GM18498 (cell line): Measurements from ENCODE around the gene PROM1.
A peak's percentile ranks its signal among the peaks of the same experiment; 100 is the strongest.

Source experiments
- ATAC-seq: cut with Tn5 transposase; IDR thresholded peaks from one replicate; pipeline ENCODE4 v1.9.1; 2021; ENCODE audit warnings: mild to moderate bottlenecking, moderate library complexity; ENCODE audit not compliant: unreplicated experiment

The PROM1 gene

DNA sequence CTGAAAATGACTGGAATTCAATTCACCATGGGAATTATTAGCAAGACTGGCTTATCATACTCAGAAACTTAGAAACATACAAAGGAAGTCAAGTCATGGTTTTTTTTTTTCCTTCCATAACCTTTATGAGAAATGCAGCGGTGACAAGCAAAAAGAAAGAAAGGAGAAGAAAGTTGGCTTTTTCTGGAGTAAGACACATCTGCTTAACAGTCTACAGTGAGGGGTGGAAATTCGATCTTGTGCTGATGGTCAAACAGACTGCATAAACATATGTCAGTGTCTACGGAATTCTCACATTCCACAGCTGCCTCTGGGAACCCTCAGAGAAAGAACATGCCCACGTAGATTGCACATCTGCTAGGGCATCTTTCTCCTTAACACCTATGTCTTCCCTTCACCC is 54.6 kb downstream of the PROM1 start:
- ATAC-seq = no peak

DNA sequence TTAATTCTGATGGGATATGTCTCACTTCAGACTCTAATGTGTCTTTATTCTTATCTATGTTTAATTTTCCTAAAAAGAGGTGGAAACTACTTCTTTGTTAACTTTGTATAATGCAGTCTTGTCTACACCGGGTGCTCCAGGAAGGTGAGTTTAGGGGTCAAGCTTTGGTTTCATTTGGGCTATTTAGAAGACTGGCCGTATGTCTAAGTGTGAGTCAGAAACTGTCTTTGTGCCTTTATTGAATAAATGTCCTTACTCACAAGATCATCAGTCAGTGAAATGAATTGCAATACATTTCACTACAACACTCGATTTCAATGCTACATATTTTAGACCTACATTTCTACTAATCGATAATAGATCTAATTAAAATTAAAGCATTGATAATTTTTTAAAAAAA is 56.2 kb downstream of the PROM1 start:
- no peak for ATAC-seq

DNA sequence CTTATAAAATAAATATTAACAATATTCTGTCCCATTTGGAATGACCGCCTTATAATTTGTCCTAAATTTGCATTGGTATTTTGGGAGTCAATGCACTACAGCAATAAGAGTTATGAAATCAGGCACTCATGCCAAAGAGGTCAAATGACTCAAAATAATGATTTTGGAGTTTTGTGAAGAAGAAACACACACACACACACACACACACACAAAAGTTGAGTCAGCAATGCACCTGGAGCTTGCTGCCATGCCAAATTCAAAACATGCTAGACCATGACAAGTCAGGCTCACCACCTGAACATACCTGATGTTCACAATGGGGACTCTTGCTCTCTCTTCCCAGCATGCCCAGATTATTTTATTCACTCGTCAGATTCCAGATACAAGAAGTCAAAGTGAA is 56.7 kb downstream of the PROM1 start:
- ATAC-seq = no peak

GRCh38 chr4:16026160-16026761 is 57.6 kb downstream of the PROM1 start:
- no peak for ATAC-seq

- ATAC-seq = no peak
These were observed 58.6 kb downstream of the PROM1 start for GRCh38 chr4:16025268-16025667.

DNA sequence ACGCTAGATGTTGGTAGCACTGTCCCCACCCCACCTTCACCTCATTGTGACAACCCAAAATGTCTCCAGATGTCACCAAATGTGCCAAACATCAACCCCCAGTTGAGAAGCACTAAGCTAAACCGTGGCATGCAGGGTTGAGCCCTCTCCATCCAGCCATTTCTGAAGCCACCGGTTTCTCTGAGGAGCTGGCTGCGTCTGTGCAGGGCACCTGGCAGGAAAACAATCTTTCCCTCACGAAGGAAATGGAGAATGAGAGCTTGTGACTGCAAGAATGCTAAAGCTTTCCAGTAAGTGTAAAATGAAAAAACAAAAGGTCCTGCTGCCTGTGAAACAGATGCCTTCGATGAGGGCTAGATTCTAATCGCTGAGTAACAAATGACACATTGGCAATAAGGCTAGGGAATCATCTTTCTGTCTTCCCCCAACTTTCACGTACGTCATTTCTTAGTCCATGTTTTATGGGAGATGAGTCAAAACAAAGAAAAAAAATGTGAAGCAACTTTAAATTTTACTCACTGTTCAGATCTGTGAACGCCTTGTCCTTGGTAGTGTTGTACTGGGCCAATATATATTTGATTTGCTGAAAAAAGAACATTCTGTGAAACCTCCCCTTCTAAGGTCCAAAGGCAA is 59.9 kb downstream of the PROM1 start:
- no peak for ATAC-seq

DNA sequence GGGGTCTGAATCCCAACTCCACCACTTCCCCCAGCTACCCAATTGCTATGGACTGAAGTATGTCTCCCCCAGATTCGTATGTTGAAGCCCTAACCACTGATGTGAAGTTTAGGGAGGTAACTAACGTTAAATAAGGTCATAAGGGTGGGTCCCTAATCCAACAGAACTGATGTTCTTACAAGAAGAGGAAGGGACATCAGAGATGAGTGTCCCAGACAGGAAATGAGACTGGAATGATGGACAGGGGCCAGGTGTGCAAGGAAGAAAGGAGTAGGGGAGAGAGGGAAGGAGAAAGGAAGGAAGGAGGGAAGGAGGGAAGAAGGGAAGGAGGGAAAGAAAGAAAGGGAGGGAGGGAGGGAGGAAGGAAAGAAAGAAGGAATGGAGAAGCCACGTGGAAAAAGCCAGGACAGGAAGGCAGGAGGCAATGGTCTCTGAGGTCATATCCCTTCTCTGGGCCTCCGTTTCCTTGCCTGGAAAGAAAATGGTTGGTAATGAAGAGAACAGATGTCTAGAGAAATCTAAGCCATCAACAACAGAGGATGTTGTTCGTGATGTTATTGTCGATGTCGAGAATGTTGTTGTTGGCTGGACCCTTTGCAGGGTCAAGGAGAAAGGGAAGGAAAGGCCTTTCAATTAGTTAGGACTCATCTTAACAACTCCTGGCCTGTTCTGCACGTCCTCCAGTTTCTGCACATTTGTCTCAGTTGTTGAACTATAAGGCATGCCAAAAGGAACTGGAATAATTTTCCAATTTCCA is 61.8 kb downstream of the PROM1 start:
- ATAC-seq = no peak

DNA sequence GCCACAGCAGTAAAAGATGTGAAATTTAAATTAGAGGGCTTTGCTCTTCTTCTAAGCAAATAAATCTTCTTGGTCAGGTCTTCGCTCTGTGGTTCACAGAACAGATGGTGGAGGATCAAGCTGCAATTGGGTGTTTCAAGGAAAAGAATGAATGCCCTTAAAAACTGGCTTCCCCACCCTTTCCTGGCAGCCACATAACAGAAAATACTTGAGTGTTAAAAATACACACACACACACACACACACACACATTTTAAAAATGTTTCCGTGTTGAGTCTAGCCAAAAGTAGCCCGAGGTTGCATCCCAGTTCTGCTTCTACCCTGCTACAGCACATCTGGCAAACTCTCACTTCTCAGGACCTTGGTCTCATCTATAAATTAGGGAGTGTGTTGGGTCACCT is 64.2 kb downstream of the PROM1 start:
- no peak for ATAC-seq

DNA sequence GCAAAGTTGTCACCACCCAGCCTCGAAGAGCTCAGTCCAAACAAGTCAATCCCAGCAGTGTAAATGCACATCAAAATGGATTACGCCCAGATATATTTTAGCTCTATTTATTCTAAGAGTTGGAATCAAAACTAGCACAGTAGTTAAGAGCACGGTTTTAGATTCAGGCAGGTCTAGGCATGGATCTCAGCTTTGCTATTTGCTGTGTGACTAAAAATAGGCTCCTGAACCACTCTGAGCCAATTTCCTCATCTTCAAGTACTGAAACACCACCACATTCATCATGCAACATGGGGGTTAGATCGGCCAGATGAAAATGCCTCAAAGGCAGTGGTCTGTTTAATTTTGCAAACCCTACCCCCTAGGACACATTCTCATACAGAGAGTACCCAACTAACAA is 65.0 kb downstream of the PROM1 start:
- no peak for ATAC-seq

DNA sequence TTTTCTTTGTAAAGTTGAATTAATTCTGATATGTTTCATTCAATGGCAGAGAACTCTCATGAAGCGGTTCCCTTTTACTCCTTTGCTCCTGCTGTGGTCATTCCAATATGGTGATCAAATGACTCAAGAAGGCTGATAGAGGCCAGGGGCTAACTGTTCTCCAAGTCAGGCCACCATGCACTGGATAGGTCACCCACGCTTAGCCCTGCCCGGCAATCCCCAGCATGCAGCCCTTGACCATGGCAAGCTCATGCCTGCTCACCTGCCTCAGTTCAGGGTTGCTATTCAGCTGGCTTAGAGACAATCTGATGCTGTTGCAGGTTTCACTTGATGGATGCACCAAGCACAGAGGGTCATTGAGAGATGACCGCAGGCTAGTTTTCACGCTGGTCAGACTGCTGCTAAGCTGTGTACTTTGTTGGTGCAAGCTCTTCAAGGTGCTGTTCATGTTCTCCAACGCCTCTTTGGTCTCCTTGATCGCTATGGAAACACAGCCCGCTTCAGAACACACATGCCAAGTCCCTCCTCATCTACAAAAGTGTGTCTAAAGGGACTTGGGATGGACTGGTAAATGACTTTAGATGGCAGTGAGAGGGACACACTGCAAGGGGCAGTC is 65.7 kb downstream of the PROM1 start:
- ATAC-seq = no peak

GRCh38 chr4:16016536-16016935 is 67.3 kb downstream of the PROM1 start:
- no peak for ATAC-seq

DNA sequence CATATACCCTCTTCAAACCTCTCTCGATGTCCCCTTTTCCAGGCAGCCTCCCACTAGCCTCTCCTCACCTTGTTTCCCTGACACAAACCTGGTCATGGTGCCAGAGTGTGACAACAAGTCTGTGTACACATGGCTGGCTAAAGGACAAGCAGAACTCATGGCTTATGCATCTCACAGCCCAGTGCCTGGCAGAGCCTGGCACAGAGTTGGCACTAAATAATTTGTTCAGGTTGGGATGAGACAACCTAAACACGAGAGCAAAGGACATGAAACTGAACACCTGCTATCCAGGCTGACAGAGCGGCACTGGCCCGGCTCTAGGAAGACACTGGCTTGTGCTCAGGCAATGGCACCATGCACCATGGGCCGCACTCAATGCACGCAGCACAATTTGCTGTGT is 72.7 kb downstream of the PROM1 start:
- no peak for ATAC-seq

- ATAC-seq = no peak
These were observed 74.7 kb downstream of the PROM1 start for GRCh38 chr4:16009153-16009552.

GRCh38 chr4:16007471-16008095 is 76.2 kb downstream of the PROM1 start:
- ATAC-seq = no peak

DNA sequence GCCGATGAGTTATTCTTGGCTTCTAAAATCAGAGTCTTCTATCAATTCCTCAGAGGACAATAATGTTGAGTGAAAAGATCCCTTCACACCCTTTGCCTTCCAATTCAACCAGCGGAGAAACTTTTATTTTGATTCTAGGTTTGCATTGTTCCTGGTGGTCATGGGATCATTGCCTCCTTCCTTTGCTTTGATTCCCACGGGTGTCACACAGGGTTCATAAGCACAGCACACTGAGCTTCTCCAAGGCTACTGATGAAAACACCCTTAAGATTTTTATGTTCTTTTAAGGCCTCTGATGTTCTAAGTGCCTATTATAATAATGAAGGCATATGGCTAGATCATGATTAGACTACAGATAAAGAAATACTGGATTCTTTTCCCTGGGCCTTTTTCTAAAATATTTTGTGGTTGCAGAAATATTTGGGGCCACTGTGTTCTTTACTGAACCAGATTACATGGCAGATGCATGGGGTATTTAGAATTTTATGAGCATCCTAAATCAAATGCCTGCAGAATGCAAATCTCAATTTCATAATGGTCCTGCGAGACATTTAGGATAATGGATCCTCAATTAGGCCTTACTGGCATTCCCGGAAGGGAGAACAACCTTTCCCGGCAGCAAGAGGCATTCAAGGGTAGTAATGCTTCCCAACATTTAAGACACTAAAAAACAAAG is 76.9 kb downstream of the PROM1 start:
- no peak for ATAC-seq

DNA sequence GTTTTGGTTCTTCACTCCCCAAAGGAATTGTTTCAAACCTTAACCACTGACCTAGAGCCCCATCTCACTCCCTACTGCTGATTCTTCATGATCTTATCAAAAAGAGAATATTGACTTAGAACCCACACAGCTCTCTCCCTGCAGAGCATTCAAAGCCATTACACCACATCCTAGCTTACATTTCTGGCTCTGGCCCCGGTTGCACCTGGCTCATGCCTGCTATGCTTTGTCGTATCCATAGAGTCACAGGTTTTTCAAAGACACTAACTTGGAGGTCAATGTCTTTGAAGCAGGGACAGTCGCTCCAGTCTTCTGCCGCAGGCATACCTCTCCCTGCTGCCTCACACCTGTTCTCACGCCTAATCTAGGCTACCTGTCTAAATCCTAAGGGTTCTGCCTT is 78.1 kb downstream of the PROM1 start:
- ATAC-seq = no peak

DNA sequence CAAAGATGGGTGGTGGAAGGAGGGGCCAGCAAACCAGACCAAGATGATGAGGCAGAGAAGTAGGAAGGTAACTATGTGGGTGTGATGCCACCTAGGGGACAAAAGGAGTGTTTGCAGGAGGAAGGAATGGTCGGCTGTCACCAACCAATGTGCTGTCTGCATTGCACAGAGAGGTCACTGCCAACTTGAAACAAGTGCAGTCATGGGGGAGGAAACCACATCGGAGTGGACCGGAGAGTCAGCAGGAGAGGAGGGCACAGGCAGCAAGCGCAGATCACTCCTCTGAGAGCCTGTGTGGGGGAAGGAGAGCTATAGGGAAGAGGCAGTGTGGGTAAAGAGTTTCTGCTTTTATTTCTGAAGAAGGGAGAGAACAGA is 82.4 kb downstream of the PROM1 start:
- ATAC-seq = peak; percentile 97

DNA sequence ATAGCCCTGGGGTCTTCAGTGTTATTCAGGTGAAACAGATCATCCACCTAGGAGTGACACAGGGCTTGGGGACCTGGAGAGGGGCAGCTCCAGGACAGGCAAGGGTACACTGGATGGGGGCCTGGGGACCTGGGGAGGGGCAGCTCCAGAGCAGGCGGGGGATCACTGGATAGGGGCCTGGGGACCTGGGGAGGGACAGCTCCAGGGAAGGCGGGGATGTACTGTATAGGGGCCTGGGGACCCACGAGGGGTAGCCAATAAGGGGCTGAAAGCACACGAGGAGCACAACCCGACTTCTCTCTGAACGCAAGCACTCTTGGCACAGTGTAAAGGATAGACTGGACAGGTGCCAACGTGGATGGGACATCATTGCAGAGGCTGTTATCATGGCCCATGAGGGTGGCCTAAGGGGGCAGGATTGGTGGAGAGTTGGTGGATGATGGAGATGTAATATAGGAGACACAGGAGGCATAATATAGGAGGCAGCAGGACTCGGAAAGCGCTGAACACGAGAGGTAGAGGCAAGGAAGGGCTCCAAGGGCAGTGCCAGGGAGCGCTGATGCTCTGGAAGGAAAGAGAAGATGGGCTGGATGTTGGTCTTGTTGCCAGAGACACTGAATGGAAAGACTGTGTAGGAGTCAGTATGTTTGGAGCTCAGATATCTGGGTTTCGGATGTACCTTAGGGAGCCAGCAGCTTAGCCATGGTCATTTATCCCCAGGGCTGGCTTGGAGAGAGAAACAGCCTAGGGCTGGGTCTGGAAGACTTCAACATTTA is 82.9 kb downstream of the PROM1 start:
- no peak for ATAC-seq

GRCh38 chr4:15996773-15997172 is 87.0 kb downstream of the PROM1 start:
- no peak for ATAC-seq

DNA sequence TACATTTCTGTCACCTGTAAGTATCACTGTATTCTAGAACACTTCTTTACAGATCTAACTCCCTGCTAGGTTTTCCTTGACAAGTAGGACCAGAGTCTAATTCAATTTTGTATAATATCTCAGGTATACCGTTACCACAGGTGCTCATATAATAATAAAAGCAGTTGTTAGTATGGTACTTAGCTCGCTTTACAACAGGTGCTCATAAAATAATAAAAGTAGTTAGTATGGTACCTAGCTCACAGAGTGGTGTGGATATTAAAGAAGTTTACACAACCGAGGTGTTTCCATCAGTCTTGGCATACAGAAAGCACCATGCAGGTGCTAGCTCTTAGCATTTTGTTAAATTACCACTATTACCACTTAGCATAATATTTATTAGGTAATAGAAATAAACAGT is 88.0 kb downstream of the PROM1 start:
- ATAC-seq = no peak
